ENCODE measurements around the gene FAM216B. TPM values are rescaled to one million over a fixed set of nuclear protein-coding genes. Genes with fewer than 3 reads are reported as not detected.

Gene FAM216B
- total RNA-seq, 4 donors from 2014 or later, result not detected

DNA sequence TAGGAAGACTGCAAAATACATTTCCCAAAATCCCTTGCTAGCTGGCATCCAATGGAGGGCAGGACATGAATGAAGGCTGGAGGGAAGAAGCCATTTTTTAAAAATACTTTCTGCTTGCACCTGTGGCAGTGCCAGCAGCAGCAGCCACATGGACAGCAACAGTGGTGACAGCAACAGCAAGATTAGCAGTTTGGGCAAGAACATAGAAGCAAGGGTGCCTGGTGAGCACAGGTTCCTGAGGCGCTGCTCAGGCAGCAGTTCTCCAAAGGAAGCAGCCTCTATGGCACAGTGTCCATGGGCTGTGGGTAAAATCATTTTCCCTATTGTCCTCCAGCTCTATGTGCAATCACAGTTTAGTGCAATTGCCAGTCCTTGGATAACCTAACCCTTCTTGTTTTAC, 1.3 kb upstream of the FAM216B start:
- WGBS, 2 donors, result 47 to 57% methylated on average over 1 of the region's 1 CpG
- intact Hi-C loops (cut with DNase I; ENCODE audit: low total_unique reads), result no loop called here

DNA sequence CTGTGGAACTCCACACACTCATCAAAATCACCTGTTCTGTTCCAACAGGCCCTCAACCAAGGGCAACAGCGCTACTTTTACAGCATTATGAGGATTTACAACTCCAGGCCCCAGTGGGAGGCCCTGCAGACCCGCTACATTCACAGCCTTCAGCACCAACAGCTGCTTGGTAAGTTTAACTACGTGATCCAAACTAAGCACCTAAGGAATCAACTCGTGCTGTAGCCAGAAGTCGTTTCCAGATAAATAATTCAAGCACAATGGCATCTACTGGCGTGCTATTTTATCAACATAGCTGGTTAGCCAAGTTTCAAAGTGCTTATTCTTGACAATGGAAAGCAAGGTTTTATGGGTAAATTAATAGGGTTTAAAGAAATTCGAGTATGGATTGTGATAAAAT, 5.3 kb downstream of the FAM216B start:
- DNase-seq (ENCODE audit: low spot score in 2 of 2), result no peak
- 45% methylated on average over 7 of the region's 7 CpGs for WGBS, 2 donors
- H3K4me3 ChIP-seq (ENCODE audit: low read depth, poor library complexity, severe bottlenecking), result no peak overlapping the region
- TF ChIP-seq, protein P1, sequence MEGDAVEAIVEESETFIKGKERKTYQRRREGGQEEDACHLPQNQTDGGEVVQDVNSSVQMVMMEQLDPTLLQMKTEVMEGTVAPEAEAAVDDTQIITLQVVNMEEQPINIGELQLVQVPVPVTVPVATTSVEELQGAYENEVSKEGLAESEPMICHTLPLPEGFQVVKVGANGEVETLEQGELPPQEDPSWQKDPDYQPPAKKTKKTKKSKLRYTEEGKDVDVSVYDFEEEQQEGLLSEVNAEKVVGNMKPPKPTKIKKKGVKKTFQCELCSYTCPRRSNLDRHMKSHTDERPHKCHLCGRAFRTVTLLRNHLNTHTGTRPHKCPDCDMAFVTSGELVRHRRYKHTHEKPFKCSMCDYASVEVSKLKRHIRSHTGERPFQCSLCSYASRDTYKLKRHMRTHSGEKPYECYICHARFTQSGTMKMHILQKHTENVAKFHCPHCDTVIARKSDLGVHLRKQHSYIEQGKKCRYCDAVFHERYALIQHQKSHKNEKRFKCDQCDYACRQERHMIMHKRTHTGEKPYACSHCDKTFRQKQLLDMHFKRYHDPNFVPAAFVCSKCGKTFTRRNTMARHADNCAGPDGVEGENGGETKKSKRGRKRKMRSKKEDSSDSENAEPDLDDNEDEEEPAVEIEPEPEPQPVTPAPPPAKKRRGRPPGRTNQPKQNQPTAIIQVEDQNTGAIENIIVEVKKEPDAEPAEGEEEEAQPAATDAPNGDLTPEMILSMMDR (IDR thresholded peaks at IDR 0.05), result no peak
- TF ChIP-seq POLR2A (IDR thresholded peaks at IDR 0.05), result no peak
- intact Hi-C loops (cut with DNase I; ENCODE audit: low total_unique reads), result no loop called here

More for the DNA sequence above, 1.3 kb upstream of the FAM216B start:
- DNase-seq (ENCODE audit: low spot score in 2 of 2), result no peak
- no peak overlapping the region for H3K4me3 ChIP-seq (ENCODE audit: low read depth, poor library complexity, severe bottlenecking)
- TF ChIP-seq, protein P1 (IDR thresholded peaks at IDR 0.05), result no peak
- TF ChIP-seq POLR2A (IDR thresholded peaks at IDR 0.05), result no peak

DNA sequence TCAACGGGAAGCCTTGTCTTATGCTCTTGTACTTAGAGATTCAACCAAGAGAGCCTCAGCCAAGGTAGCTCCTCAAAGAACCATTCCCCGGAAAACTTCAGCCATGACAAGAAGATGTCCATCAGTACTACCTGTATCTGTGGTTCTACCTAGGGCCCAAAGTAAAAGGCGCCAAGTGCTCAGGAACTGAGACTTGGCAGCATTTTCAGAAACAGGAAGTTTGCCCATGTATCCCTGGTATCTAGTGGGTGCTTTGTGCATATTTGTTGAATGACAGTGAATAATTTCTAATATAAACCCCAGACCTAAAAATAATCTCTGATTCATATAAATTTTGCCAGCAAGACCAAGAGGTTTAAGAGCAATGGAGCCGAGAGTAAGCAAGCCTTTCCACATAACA, 7.2 kb downstream of the FAM216B start:
- intact Hi-C loops (cut with DNase I; ENCODE audit: low total_unique reads), result no loop called here
- H3K4me3 ChIP-seq (ENCODE audit: low read depth, poor library complexity, severe bottlenecking), result no peak overlapping the region
- TF ChIP-seq, protein P1 (IDR thresholded peaks at IDR 0.05), result no peak
- no peak for TF ChIP-seq POLR2A (IDR thresholded peaks at IDR 0.05)
- no peak for DNase-seq (ENCODE audit: low spot score in 2 of 2)
- 86 to 89% methylated on average over 4 of the region's 4 CpGs for WGBS, 2 donors

DNA sequence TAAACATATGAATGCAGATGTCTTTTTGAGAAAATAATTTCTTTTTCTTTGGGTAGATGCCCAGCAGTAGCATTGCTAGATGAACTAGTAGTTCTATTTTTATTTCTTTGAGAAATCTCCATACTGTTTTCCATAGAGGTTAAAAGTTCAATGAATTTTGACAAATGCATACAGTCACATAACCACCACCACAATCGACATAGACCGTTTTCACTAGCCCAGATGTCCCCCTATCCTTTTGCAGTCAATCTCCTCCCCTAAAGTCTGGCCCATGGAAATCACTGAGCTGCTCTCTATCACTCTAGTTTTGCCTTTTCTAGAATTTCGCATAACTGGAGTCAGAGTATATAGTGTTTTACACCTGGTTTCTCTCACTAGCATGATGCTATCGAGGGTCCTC, 10.8 kb downstream of the FAM216B start:
- WGBS, 2 donors, result 88 to 90% methylated on average over 4 of the region's 4 CpGs
- intact Hi-C loops (cut with DNase I; ENCODE audit: low total_unique reads), result no loop called here
- DNase-seq (ENCODE audit: low spot score in 2 of 2), result no peak

DNA sequence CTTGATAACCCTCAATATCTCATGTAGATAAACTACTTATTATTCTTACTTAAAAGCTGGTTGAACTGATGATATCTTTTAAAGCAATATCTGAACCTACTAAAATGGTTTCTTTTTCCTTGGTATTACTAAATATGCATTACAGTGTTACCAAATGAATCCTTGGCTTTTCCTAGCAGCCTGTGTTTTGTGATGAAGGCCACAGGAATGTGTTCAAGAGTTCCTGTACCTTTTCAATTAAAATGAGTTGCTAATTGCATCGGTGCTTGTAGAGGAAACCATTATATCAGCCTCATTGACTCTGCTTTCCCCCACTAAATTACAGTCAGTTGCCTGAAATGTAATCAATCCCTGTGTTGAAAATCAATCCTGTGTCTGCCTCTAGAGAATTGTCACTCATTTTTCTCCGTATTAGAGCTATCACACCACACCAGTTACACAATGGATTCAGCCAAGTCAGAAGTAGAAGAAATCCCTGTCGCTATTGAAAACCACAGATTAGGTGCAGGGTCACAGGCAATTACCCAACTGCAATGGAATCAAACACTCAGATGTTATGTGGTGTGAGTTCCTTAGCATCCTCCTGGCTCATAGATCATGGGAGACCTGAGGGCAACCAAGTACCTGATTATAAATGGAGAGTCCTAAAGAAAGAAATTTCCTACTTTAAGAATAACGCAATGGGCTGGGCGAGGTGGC, 13.3 kb downstream of the FAM216B start:
- TF ChIP-seq, protein P1 (IDR thresholded peaks at IDR 0.05), result no peak
- no peak for TF ChIP-seq POLR2A (IDR thresholded peaks at IDR 0.05)
- no peak overlapping the region for H3K4me3 ChIP-seq (ENCODE audit: low read depth, poor library complexity, severe bottlenecking)
- WGBS, 2 donors, result 88 to 91% methylated on average over 5 of the region's 5 CpGs
- intact Hi-C loops (cut with DNase I; ENCODE audit: low total_unique reads), result no loop called here
- no peak for DNase-seq (ENCODE audit: low spot score in 2 of 2)

More for the DNA sequence above, 10.8 kb downstream of the FAM216B start:
- no peak overlapping the region for H3K4me3 ChIP-seq (ENCODE audit: low read depth, poor library complexity, severe bottlenecking)
- TF ChIP-seq, protein P1 (IDR thresholded peaks at IDR 0.05), result no peak
- no peak for TF ChIP-seq POLR2A (IDR thresholded peaks at IDR 0.05)

DNA sequence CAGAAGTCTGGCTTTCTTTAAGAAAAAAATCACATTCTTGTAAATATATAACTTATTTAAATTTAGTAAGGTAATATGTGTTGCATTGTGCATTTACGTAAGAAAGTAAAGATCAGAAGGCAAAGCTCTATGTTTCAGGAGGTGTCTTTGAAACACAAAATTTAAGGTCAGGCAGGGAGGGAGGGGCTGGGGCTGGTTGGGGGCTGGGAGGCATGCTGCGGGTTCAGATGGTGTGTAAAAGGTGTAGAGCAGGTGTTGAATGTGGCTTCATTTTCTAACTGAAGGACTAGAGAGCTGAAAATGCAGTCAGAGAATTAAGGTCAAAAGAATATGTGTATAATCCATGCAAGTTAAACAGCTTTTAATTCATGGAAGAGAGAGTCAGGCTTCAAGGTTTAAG, 14.3 kb downstream of the FAM216B start:
- H3K4me3 ChIP-seq (ENCODE audit: low read depth, poor library complexity, severe bottlenecking), result no peak overlapping the region
- TF ChIP-seq, protein P1 (IDR thresholded peaks at IDR 0.05), result no peak
- no peak for TF ChIP-seq POLR2A (IDR thresholded peaks at IDR 0.05)
- 87% methylated on average over 2 of the region's 2 CpGs for WGBS, 2 donors
- no peak for DNase-seq (ENCODE audit: low spot score in 2 of 2)
- intact Hi-C loops (cut with DNase I; ENCODE audit: low total_unique reads), result no loop called here

Data from lower leg skin (tissue), 4 donors.